A673 (cell line): ENCODE measurements around the gene ECEL1.

Experiments
- CTCF ChIP-seq: fragments of 300-800, 200-600 bp; sonication (generic); conservative IDR thresholded peaks from 2 replicates; pipeline ENCODE4 v1.5.1; 2017; ENCODE audit warnings: low read depth, mild to moderate bottlenecking, antibody characterized with exemption, low read length, moderate library complexity, mixed read lengths
- EZH2 ChIP-seq: fragments of 200-600 bp; sonication (generic); IDR thresholded peaks from 2 replicates; pipeline ENCODE4 v1.6.1; 2017; ENCODE audit warnings: borderline replicate concordance, low read depth, mild to moderate bottlenecking, mixed read lengths, antibody characterized with exemption, low read length; ENCODE audit not compliant: poor library complexity, severe bottlenecking

GRCh38 chr2:232483923-232484627 is 3.6 kb downstream of the ECEL1 start:
- TF ChIP-seq EZH2 = no peak
- TF ChIP-seq CTCF = no peak
